NCI-H1436 treated with DMSO at 0.1 percent for 48 hours (cell line): ENCODE data around the gene SH2D3C.

Experiments used
- DNase-seq: peaks from one replicate; lab custom pipeline; 2025; lab: John Stamatoyannopoulos, UW

Gene SH2D3C

DNA sequence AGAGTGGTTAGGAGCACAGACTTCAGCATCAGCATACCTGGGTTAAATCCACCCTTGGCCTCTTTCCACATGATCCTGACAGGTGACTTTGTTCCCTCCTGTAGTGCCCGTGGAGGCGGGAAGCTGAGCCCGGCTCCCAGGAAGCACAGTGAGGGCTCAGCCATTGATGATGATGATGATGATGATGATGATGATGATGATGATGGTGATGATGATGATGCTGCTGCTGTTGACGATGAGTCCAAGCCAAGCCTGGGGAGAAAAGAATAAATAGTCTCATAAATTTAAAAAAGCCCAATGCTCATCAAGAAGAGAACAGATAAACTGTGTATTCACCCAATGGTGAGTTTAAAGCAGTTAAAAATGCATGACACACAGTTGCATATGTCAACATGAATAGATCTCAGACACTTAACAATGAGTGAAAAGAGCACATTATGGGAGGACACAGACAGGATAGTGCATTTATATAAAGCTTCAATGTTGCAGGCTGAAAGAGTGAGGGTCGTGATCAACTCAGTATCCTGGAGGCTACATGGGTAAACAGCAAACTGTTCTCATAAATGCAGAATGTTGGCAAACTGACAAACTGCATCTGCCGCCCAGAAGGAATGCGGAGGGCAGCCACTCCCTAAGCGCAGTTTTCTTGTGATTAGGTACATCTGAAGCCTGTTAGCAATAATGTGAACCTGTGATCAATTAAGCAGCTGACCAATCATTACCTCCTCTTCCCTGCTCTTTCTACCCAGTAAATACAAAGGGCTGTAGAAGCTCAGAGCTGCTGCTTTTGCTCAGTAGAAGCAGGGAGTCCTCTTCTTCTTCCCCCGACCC is 83.4 kb downstream of the SH2D3C start:
- no peak for DNase-seq

DNA sequence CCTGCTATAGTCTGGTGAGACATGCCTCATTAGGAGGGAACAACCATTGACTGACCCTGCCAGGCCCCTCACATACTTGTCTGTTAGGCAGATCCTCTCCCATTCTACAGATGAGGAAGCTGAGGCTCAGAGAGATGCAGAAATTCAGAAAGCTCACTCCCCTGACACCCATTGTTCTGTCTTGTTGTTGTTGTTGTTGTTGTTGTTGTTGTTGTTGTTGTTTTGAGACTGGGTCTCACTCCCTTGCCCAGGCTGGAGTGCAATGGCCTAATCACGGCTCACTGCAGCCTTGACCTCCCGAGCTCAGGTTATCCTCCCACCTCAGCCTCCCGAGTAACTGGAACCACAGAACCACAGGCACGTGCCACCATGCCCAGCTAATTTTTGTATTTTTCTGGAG is 84.8 kb downstream of the SH2D3C start:
- DNase-seq = no peak

DNA sequence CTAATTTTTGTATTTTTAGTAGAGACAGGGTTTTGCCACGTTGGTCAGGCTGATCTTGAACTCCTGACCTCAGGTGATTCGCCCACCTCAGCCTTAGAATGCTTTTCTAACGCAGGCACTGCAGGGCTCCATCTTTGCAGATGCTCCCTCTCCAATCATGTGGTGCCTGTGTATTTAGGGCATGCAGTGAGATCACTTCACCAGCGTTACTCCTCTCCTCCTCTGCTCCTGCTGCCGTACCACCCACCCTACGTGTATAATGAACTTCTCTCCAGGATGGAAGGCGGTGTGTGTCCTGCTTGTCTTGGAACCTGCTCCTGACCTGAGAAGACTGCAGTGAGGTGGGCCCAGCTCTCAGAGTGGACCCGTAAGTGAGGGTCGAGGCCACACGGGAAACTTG is 85.3 kb downstream of the SH2D3C start:
- DNase-seq = no peak

GRCh38 chr9:127692071-127692470 is 86.4 kb downstream of the SH2D3C start:
- DNase-seq = no peak

- DNase-seq = no peak
Measured at GRCh38 chr9:127690735-127691134, 87.7 kb downstream of the SH2D3C start.

- DNase-seq = no peak
Measured at GRCh38 chr9:127689329-127690000, 89.0 kb downstream of the SH2D3C start.
